Activated naive CD8-positive, alpha-beta T cell treated with anti-CD3 and anti-CD28 coated beads, Interleukin-2, amount 10 ng/mL, durations not matched to agents 7 days and 5 days (primary cell): ENCODE results near the gene IGIP. TPM values are rescaled to one million over a fixed set of nuclear protein-coding genes. Genes with fewer than 3 reads are reported as not detected.

Experiments
- ATAC-seq: fragments of 150-1000 bp; cut with Tn5 transposase; one replicate; pipeline ENCODE4 v1.10.0; 2021; ENCODE audit warnings: low read depth, moderate library complexity
- POLR2A ChIA-PET: fragments of 350-600 bp; sonication (Branson Sonifier 250); formaldehyde crosslinking; loops from one replicate; lab custom pipeline; 2021; ENCODE audit warnings: antibody characterized with exemption; lab: Charles Lee
- DNase-seq: peaks from one replicate; pipeline ENCODE4 v3.0.0; 2021
- H3K27ac Mint-ChIP-seq: one replicate; pipeline ENCODE4 v1.8.0; 2022; ENCODE audit warnings: mild to moderate bottlenecking, mixed read lengths
- H3K27me3 Mint-ChIP-seq: one replicate; pipeline ENCODE4 v1.8.0; 2022; ENCODE audit warnings: mild to moderate bottlenecking, moderate library complexity, mixed read lengths
- H3K36me3 Mint-ChIP-seq: one replicate; pipeline ENCODE4 v1.8.0; 2021; ENCODE audit warnings: mild to moderate bottlenecking, mixed read lengths
- H3K4me1 Mint-ChIP-seq: one replicate; pipeline ENCODE4 v1.8.0; 2021; ENCODE audit warnings: mixed read lengths
- H3K4me3 Mint-ChIP-seq: one replicate; pipeline ENCODE4 v1.8.0; 2022; ENCODE audit warnings: mild to moderate bottlenecking, moderate library complexity, mixed read lengths
- H3K9me3 Mint-ChIP-seq: one replicate; pipeline ENCODE4 v1.8.0; 2021; ENCODE audit warnings: mixed read lengths
- total RNA-seq, 2 experiments: library from RNA; stranded (reverse); gene quantifications; one replicate each; pipeline ENCODE4 v1.2.3, GENCODE V29; 2021

Gene IGIP
- total RNA-seq, 2 experiments from 2014 or later, result 6.9 to 7.3 TPM

- peaks cover 18% of the 10 kb centered on the region for H3K27me3 Mint-ChIP-seq
- H3K36me3 Mint-ChIP-seq, result peaks cover 5% of the 10 kb centered on the region
- H3K4me3 Mint-ChIP-seq, result peak within 1 kb of the TSS; percentile 97
- peak within 1 kb of the TSS; percentile 98 for H3K27ac Mint-ChIP-seq
- peak; percentile 96 for DNase-seq
- peaks cover 59% of the 10 kb centered on the region for H3K4me1 Mint-ChIP-seq
- H3K9me3 Mint-ChIP-seq, result no peaks in the 10 kb centered on the region
- ATAC-seq, result peak; percentile 90
- POLR2A ChIA-PET, result interaction anchor here (1.0 to 2.7 kb wide), 3 partner anchors 10 to 19 kb away, joined by 3 to 15 read pairs (median 8); no protein-coding TSS in a partner anchor
These were observed 12.0 kb upstream of the IGIP start, which contains the start of gene PURA for GRCh38 chr5:140113699-140114263. TSS of gene PURA (plus strand) at chr5:140114109. CDS start at chr5:140114182, 73 bp downstream.

GRCh38 chr5:140114341-140115185 is 11.2 kb upstream of the IGIP start:
- Mint-ChIP-seq H3K27me3 (peaks cover 18% of the 10 kb centered on the region), H3K4me1 (peaks cover 52% of the 10 kb centered on the region), H3K4me3 (peak overlapping the region; percentile 97), H3K36me3 (peaks cover 3% of the 10 kb centered on the region), H3K9me3 (no peaks in the 10 kb centered on the region), H3K27ac (peak overlapping the region; percentile 98)
- ATAC-seq, result peak; percentile 27
- POLR2A ChIA-PET, result interaction anchor here (0.5 to 2.7 kb wide), 4 partner anchors 9 to 1211 kb away, joined by 3 to 15 read pairs (median 6); no protein-coding TSS in a partner anchor
- DNase-seq, result peak; percentile 75

- peaks cover 3% of the 10 kb centered on the region for H3K36me3 Mint-ChIP-seq
- POLR2A ChIA-PET, result interaction anchor here (0.6 to 2.7 kb wide), 6 partner anchors 8 to 789 kb away, joined by 3 to 15 read pairs (median 4); no protein-coding TSS in a partner anchor
- H3K27me3 Mint-ChIP-seq, result peaks cover 16% of the 10 kb centered on the region
- DNase-seq, result no peak
- no peaks in the 10 kb centered on the region for H3K9me3 Mint-ChIP-seq
- ATAC-seq, result no peak
- peak overlapping the region; percentile 98 for H3K27ac Mint-ChIP-seq
- peaks cover 49% of the 10 kb centered on the region for H3K4me1 Mint-ChIP-seq
- H3K4me3 Mint-ChIP-seq, result peak overlapping the region; percentile 97
These were observed 10.6 kb upstream of the IGIP start for GRCh38 chr5:140115186-140115500.

- ATAC-seq (no peak), DNase-seq (no peak)
- H3K27me3 Mint-ChIP-seq, result peaks cover 8% of the 10 kb centered on the region
- H3K4me1 Mint-ChIP-seq, result peaks cover 44% of the 10 kb centered on the region
- peak overlapping the region; percentile 41 for H3K4me3 Mint-ChIP-seq
- H3K27ac Mint-ChIP-seq, result no peak overlapping the region
- H3K36me3 Mint-ChIP-seq, result peaks cover 7% of the 10 kb centered on the region
- H3K9me3 Mint-ChIP-seq, result no peaks in the 10 kb centered on the region
- POLR2A ChIA-PET, result interaction anchor here (2.1 kb wide), 1 partner anchor 9 kb away, joined by 6 read pairs; no protein-coding TSS in a partner anchor
These were observed 9.0 kb upstream of the IGIP start for GRCh38 chr5:140116716-140117115.

- Mint-ChIP-seq H3K36me3 (peaks cover 7% of the 10 kb centered on the region), H3K9me3 (no peaks in the 10 kb centered on the region), H3K4me3 (no peak overlapping the region), H3K4me1 (peaks cover 40% of the 10 kb centered on the region), H3K27me3 (no peaks in the 10 kb centered on the region), H3K27ac (no peak overlapping the region)
- POLR2A ChIA-PET, result interaction anchor here (2.1 kb wide), 1 partner anchor 10 kb away, joined by 6 read pairs; no protein-coding TSS in a partner anchor
- no peak for ATAC-seq
- no peak for DNase-seq
These were observed 8.2 kb upstream of the IGIP start for GRCh38 chr5:140117523-140117922.

- Mint-ChIP-seq H3K4me3 (no peak overlapping the region), H3K27ac (no peak overlapping the region), H3K4me1 (peaks cover 41% of the 10 kb centered on the region), H3K9me3 (no peaks in the 10 kb centered on the region), H3K27me3 (no peaks in the 10 kb centered on the region), H3K36me3 (peaks cover 7% of the 10 kb centered on the region)
- ATAC-seq, result no peak
- no peak for DNase-seq
- POLR2A ChIA-PET, result interaction anchor here (1.0 to 3.7 kb wide), 3 partner anchors 11 to 13 kb away, joined by 5 to 13 read pairs (median 6); no protein-coding TSS in a partner anchor
These were observed 7.3 kb upstream of the IGIP start for GRCh38 chr5:140118302-140118936.

GRCh38 chr5:140126315-140127012 is 727 bp downstream of the IGIP start:
- H3K9me3 Mint-ChIP-seq, result no peaks in the 10 kb centered on the region
- no peak overlapping the region for H3K27ac Mint-ChIP-seq
- DNase-seq, result no peak
- H3K4me1 Mint-ChIP-seq, result peaks cover 24% of the 10 kb centered on the region
- no peaks in the 10 kb centered on the region for H3K27me3 Mint-ChIP-seq
- H3K4me3 Mint-ChIP-seq, result no peak overlapping the region
- H3K36me3 Mint-ChIP-seq, result peaks cover 2% of the 10 kb centered on the region
- ATAC-seq, result no peak
- POLR2A ChIA-PET, result interaction anchor here (1.0 kb wide), 1 partner anchor 12 kb away, joined by 8 read pairs; the partner anchor contains the start of gene PURA

GRCh38 chr5:140128376-140128775 is 2.6 kb downstream of the IGIP start:
- Mint-ChIP-seq H3K9me3 (no peaks in the 10 kb centered on the region), H3K27ac (no peak overlapping the region), H3K4me3 (no peak overlapping the region), H3K4me1 (peaks cover 31% of the 10 kb centered on the region), H3K27me3 (no peaks in the 10 kb centered on the region), H3K36me3 (no peaks in the 10 kb centered on the region)
- POLR2A ChIA-PET, result no interaction called here
- DNase-seq (no peak), ATAC-seq (no peak)

- no peaks in the 10 kb centered on the region for H3K9me3 Mint-ChIP-seq
- peaks cover 33% of the 10 kb centered on the region for H3K4me1 Mint-ChIP-seq
- no peak for DNase-seq
- no peak overlapping the region for H3K4me3 Mint-ChIP-seq
- POLR2A ChIA-PET, result interaction anchor here (0.7 to 1.2 kb wide), 2 partner anchors 13 to 24 kb away, joined by 3 to 5 read pairs; no protein-coding TSS in a partner anchor
- H3K27ac Mint-ChIP-seq, result no peak overlapping the region
- H3K36me3 Mint-ChIP-seq, result no peaks in the 10 kb centered on the region
- ATAC-seq, result peak; percentile 50
- H3K27me3 Mint-ChIP-seq, result peaks cover 4% of the 10 kb centered on the region
These were observed 5.4 kb downstream of the IGIP start for GRCh38 chr5:140130949-140131733.

- POLR2A ChIA-PET, result interaction anchor here (0.7 to 1.2 kb wide), 3 partner anchors 14 to 25 kb away, joined by 3 to 5 read pairs (median 3); partner anchors contain the start of gene PURA
- peak overlapping the region; percentile 19 for H3K27ac Mint-ChIP-seq
- H3K36me3 Mint-ChIP-seq, result no peaks in the 10 kb centered on the region
- H3K4me1 Mint-ChIP-seq, result peaks cover 34% of the 10 kb centered on the region
- H3K4me3 Mint-ChIP-seq, result peak overlapping the region; percentile 46
- H3K9me3 Mint-ChIP-seq, result no peaks in the 10 kb centered on the region
- DNase-seq, result no peak
- ATAC-seq, result peak; percentile 68
- H3K27me3 Mint-ChIP-seq, result peaks cover 6% of the 10 kb centered on the region
These were observed 6.3 kb downstream of the IGIP start for GRCh38 chr5:140131967-140132409.

- Mint-ChIP-seq H3K4me1 (peaks cover 38% of the 10 kb centered on the region), H3K36me3 (no peaks in the 10 kb centered on the region), H3K27ac (no peak overlapping the region), H3K4me3 (no peak overlapping the region), H3K9me3 (no peaks in the 10 kb centered on the region), H3K27me3 (peaks cover 6% of the 10 kb centered on the region)
- DNase-seq, result no peak
- POLR2A ChIA-PET, result interaction anchor here (1.2 kb wide), 1 partner anchor 26 kb away, joined by 4 read pairs; no protein-coding TSS in a partner anchor
- ATAC-seq, result no peak
These were observed 7.9 kb downstream of the IGIP start for GRCh38 chr5:140133514-140134167.
